SK-N-SH (cell line): ENCODE measurements around the gene EFCC1.

Experiments used
- CTCF ChIP-seq: fragments of 200-600 bp; sonication (generic); IDR thresholded peaks from 2 replicates; pipeline ENCODE4 v1.6.1; 2017; ENCODE audit warnings: antibody characterized with exemption, mild to moderate bottlenecking, moderate library complexity
- MEF2A ChIP-seq: IDR thresholded peaks from 2 replicates; pipeline ENCODE4 v1.4.0; 2012; ENCODE audit warnings: low read depth, borderline replicate concordance
- PBX3 ChIP-seq: IDR thresholded peaks from 2 replicates; pipeline ENCODE4; 2012
- TAF1 ChIP-seq: IDR thresholded peaks from 2 replicates; pipeline ENCODE4 v1.6.1; 2012; ENCODE audit warnings: low read depth, mild to moderate bottlenecking, low read length, moderate library complexity, borderline replicate concordance

- TF ChIP-seq PBX3 (no peak), MEF2A (no peak), CTCF (no peak), TAF1 (no peak)
Observed at GRCh38 chr3:129070086-129070885, 69.2 kb downstream of the EFCC1 start.
